HG03103 (cell line): ENCODE data around the gene JUND.

Experiments
- ATAC-seq: cut with Tn5 transposase; IDR thresholded peaks from one replicate; pipeline ENCODE4 v1.9.1; 2021; ENCODE audit warnings: low read depth; ENCODE audit not compliant: unreplicated experiment

The JUND gene

DNA sequence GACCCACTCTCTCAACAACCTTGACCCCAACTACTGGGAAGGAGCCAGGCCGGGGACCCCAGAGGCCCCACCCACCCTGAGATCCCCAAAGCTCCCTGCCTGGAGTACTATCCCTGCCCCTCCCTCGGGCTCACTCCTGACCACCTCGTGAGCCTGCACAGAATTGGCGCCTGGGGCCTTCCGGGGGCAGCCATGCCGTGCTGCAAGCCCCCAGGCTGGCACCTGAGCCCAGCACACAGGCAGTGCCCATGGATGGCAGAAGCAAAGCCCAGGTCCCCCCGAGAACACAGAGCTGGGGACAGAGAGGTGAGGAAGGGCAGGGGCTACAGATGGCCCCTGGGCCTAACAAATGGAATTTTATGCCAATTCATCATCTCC lies 27.5 kb upstream of the JUND start:
- ATAC-seq = no peak

DNA sequence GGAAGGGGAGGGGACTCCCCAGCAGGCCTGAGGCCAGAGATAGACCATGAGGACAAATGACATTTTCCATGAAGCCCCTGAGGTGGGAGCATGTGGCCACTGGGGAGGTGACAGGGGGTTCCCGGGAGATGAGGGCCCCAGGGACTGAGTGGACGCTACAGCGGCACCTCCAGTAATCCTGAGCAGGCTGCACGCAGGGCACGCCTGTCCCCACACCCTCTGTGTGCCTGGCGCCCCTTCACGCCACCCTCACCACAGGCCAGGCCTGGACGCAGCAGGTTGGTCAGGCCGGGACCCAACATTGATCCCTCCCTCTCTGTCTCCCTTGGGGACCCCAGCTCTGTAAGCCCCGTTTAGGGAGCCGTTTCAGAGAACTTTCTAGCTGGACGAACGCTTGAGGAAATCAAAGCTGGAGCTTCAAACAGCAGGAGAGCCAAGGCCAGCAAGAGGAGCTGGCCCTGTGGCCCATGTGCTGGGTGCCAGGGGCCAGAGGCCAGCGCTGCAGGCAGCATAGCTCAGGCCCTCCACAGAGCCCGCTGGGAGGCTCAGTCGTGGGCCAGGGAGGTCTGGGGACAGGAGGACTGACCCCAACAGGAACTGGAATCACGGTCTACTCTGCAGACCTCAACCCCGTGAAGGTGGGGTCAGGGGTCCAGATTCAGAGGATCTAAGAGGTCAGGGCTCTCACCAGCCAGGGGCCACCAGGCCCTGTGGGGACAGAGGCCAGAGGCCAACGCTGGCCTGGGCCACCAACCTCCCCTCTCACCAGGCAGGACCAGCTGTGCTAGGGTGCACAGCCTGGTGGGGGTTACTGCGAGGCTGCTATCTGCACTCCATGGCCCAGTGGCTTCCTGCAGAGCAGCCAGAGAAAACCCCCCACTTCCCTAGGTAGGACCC lies 26.9 kb upstream of the JUND start:
- no peak for ATAC-seq

DNA sequence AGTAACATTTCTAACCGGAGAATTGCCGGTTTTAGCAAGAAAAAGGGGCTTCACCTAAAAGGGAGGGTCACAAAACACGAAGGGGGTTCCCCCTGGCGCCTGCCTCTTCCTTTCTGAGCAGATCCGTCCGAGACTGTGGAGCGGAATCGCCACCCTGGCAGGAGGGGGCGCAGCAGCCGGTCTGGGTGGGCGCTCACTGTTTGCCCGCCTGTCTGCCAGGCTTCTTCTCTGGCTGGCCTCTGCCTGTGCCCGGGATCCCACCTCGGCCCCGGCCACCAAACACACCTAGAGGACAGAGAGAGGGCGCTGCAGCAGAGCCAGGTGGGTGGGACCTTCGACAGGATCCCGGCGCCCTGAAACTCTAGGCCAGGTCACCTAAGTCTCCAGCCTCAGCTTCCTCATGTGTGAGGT lies 25.9 kb upstream of the JUND start:
- no peak for ATAC-seq

DNA sequence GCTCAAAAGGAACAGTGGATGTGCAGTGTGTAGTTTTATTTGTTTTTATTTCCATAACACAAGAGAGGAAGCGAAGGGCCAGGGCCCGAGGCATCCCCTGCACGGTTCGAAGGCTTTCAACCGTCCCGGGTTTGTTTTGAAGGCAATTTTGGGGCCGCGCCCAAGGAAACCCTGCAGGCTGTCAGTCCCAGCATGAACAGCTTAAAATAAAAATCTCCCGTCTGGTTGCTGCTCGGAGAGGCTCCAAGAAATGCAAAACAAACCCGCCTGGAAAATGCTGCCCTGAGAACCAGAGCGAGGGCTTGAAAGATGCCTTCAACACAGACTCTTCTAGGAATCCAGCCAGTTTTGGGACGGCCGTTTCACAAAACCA lies 25.5 kb upstream of the JUND start:
- ATAC-seq = no peak

DNA sequence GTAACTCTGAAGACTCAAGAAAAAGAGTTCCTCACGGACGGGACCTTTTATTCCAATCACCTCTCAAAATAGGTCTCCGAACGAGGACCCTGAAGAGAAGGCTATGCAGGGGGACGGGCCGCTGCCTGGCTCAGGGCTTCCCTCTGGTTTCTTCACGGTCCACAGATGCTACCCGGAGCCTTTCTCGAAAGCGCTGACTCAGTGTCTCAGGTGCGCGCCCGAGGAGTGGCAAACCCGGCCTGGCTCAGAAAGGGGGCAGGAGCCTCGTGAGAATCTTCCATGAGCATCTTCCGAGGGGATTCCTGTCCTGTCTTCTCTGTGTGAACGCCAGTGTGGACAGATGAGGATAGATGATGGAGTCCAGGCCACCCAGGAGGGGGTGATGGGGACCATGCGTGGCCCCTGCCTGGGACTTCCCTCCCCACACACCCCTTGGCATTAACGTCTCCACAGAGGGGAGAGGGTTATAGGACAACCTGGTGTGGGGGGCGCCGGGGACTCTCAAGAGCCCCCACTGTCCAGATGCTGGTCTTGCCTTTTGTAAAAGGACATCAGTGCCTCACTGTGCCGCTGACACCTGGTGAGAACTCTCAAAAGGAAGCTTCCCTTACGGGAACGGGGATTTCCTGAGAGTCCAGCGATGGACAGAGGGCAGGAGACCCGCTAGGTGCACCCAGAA lies 24.9 kb upstream of the JUND start:
- no peak for ATAC-seq

DNA sequence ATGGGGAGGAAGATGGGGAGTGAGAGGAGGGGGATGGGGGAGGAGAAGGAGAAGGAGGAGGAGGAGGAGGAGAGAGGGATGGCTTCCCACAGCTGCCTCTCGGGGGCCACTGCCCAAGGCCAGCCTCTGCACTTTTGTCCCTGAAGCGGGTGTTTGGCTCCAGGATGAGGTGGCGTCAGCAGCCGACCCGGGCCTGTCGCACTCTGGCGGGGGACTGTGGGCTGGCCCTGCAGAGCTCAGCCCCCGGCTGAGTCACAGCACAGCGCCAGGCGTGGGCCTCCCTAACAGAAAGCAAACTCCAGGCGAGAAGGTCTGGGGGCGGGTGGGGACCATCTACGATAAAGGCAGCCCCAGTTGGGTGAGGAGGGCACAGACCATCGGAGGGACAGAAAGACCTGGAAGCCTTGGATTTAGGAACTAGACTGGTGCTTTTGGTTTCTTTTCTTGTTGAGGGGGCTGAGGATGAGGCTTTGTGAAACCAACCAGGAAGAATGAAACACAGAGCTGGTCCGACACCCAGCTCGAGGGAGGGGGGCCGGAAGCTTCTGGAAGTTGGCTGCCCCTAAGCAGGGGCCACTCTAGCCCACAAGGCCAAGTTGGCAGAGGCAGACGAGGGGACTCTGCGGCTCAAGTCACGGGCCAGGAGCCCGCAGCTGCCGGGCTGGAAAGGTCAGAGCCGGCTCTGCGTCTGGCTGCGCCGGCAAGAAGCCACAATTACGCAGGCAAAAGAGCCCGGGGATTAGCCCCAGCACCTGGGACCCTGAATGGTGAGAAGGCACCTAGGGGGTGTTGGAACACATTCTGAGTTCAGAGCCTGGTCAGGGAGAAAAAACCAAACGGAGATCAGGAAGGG lies 23.3 kb upstream of the JUND start:
- no peak for ATAC-seq

DNA sequence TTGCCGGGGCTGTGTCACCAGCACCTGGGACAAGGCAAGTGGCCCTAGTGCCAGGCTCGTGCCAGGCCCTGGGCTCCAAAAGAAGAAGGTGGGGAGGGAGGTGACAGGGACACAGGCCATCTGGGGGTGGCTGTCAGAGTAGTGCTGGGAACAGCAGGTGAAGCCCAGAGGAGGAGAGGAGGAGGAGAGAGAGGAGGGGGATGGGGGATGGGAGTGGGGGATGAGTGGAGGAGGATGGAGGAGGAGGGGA lies 22.7 kb upstream of the JUND start:
- no peak for ATAC-seq

DNA sequence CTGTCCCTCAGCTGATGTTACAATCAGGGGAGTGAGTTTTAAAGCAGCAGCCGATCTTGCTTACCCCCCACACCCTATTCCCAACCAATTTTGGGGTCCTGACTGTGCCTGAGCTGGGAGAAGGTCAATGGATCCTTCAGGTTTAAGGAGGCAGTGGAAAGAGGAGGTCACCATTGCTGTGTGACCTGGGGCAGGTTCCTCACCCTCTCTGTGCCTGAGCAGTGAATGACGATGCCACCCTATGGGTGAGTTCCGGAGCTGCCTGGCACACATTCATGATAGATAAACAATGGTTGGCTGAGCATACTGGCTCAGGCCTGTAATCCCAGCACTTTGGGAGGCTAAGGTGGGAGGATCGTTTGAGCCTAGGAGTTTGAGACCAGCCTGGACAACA lies 20.3 kb upstream of the JUND start:
- ATAC-seq = no peak

DNA sequence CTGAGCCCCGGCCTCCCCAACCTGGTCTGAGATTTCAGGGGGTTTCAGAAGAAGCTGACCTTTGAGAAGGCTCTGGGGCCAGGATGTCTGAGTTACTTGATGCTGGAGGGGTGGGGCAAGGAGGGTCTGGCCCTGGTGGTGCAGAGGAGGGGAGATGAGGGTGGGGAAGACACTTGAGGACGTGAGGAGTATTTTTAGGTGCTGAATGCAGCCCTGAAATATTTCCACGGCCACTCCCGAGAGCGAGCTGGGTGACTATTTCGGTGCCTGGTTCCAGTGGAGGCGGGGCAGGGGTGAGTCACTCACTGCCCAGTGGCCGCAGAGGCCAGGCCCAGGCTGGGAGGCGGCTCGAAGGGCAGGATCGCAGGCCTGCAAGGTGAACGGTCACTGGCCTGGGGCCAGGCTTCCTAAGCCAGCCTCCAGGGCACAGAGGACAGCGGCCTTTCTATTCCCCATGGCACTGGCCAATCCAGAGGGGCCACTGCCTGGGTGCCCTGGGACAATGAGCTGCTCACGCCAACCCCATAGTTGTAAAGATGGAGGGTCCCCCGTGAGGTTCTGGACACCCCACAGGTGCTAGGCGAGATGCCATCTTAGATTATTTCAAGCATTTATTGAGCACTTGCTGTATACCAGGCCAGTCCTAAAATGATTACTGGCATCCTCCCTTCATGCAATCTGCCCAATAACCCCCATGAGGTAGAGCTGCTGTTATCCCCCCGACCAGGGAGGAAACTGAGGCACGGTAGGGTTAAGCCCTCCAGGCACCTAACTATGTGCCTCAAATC lies 19.7 kb upstream of the JUND start:
- no peak for ATAC-seq

DNA sequence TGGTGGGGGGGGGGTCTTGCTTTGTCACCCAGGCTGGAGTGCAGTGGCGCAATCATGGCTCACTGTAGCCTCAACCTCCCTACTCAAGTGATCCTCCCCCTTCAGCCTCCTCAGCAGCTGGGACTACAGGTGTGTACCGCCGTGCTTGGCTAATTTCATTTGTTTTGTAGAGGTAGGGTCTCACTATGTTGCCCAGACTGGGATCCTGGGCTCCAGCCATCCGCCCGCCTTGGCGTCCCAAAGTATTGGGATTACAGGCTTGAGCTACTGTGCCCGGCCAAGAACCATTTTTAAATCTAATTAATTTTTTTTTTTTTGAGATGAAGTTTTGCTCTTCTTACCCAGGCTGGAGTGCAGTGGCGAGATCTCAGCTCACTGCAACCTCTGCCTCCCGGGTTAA lies 18.2 kb upstream of the JUND start:
- no peak for ATAC-seq

DNA sequence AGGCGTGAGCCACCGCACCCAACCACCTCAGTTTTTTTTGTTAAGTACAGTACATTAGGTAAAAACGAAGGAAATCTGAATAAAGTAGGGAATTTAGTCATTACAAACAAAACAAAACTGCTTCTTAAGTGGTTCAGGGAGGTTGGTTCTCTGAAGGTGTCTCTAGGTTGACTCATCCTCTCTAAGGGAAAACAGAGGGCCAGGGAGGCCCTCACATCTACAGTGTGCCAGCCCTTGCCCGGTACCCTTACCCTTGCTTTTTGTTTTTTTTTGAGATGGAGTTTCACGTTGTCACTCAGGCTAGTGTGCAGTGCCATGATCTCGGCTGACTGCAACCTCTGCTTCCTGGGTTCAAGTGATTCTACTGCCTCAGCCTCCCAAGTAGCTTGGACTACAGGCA lies 17.2 kb upstream of the JUND start:
- no peak for ATAC-seq

DNA sequence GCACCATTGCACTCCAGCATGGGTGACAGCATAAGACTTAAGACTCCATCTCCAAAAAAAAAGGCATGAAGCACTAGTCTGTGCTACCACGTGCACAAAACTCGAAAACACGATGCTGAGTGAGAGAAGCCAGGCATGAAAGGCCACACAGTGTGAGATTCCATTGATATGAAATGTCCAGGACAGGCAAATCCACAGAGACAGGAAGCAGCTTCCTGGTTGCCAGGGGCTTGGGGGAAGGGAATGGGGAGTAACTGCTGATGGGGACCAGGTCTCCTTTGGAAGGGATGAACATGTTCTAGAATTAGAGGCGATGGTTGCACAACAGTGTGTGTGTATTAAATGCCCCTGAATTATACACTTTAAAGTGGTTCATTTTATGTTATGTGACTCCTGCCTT lies 15.9 kb upstream of the JUND start:
- ATAC-seq = no peak

DNA sequence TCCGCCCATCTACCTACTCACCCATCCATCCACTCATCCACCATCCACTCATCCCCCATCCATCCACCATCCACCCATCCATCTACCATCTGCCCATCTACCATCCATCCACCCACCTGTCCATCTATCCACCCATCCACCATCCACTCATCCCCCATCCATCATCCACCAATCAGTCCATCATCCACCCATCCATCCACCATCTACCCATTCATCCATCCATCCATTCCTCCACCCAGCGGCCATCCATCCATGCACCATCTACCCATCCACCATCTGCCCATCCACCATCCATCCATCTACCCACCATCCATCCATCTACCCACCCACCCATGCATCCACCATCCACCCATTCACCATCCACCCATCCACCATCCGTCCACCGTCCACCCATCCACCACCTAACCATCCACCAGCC lies 13.6 kb upstream of the JUND start:
- ATAC-seq = no peak

DNA sequence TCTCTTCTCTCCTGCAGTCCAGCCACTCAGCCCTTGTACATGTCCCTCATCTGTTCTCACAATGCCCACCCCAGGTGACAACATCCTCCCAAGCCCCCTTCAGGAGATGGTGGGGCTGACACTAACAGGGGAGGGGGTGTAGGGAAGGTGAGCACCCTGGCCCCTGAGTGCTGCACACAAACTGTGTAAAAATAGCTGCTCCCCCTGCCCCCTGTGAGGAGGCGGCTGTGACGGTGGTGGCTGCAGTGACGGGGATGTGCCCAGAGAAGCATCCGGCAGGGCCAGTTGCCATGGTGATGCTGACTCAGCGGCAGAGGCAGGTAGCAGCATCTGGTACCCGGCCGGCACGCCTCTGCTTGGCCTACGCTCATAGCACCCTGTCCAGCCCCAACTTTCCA lies 13.0 kb upstream of the JUND start:
- ATAC-seq = no peak

DNA sequence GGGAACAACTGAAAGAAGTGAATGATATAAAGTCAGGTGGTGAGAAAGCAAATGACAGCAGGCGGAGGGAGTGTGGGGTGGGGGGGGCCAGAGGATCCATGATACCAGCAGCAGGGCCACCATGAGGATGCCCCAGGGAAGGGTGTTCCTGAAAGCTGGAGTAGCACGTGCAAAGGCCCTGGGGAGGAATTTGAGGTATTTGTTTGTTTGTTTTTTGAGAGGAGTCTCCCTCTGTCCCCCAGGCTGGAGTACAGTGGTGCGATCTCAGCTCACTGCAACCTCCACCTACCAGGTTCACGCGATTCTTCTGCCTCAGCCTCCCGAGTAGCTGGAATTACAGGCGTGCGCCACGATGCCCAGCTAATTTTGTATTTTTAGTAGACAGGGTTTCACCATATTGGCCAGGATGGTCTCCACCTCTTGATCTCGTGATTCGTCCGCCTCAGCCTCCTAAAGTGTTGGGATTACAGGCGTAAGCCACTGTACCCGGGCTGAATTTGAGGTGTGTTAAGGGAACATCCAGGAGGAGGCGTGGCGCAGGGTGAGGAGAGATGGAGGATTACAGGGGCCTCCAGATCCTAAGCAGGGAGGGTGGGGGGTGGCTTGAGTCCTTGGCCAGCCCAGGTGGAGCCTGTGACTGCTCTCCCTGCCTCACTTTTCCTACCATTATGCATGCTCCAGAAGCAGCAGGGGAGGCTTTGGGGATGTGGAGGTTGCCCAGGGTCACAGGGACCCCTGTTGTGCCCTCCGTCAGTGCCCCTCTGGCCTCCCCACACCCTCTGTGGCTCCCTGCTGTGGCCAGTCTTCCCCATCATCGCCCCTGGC lies 12.4 kb upstream of the JUND start:
- no peak for ATAC-seq

DNA sequence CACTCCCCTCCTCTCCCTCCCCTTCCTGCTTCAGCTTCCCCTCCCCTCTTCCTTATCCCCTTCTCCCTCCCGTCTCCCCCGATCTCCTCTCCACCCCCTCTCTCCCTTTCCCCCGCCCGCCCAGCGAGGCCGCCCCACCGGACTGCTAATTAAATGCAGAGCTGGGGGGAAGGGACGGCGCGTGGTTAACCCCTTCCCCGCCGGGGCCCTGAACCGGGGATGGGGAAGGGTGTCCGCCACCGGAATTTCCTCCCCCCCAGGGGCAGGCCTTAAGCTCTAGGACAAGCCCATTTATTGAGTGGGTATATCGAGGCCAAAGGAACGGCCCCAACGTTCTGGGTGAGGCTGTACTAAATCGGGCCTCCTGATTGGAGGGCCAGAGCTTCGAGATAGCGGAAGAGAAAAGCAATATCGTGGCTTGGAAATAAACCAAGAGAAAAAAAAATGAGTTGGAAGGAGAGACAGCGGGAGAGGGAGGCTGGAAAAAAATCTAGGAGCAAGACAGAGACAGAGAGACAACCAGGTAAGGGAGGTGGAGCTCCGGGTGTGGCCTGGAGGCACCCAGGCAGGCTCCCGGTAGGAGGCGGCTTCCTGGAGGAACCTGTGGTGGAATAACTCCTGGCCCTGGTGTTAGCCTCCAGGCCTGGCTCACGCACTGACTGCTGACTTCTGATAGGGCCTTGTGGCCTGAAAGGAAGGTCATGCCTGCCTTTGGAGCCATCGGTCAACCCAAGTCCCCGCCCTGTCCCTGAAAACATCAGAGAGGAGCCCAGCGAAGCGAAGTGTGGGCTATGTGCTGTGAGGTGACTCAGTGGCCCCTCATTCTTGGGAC lies 11.6 kb upstream of the JUND start:
- ATAC-seq = no peak

DNA sequence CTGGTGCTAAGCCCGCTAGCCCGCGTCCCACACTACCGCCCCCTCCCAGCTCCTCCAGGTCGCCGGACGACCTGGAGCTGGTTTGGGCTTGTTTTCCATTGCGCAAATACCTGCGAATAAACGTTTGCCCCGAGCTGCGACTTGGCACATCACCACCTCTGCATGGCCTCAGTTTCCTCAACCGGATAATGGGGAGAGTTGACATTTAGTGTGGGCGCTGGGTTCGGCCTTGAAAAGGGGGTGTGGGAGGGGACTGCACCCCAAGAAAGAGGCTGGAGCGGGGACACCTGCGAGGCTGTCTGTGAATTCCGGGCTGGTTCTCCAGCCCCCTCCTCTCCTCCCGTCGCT lies 11.0 kb upstream of the JUND start:
- ATAC-seq = no peak

DNA sequence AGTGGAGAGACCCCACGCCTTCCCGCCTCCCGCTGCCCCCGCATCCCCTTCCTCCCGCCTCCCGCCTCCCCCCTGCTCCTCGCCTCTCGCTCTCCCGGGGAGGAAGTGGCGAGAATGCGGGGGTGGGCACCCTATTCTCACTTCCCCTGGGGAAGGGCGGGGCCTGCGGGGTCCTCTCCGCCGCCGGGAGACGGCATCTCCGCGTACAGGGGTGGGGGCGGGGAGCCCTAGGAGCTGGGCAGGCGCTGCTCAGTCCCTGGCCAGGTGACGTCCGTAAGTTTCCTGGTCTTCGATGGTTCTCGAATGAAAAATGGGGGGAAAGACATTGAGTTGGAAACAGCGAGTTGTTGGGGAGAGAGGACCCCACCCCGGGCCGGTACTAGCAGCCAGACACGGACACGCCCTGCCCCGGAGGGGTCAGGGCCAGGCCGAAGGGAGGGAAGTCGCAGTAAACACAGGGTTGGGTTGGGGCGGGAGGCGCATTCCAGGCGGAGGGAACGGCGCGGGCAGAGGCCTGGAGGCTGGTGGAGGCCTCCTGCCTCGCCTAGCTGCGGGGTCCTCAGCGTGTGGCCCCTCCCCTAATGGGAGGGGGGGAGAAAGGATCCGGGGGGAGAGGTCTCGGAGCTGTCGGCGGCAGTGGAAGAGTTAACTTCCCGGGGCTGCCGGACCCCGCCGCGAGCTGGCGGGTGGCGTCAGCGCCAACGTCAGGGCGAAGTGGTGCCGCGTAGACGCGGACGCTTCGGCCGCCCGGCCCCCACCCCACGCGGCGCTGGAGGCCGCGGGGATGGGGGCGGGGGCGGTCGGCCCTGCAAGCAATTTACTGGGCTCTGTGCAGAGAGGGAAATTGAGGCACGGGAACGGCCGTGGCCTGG lies 10.4 kb upstream of the JUND start:
- ATAC-seq = no peak
